Measurements from ENCODE around the gene ACACA. TPM values are rescaled to one million over a fixed set of nuclear protein-coding genes. Genes with fewer than 3 reads are reported as not detected.
"Not testable (repeated sequence)": the region's sequence is repeated elsewhere in the genome, so short reads cannot be mapped to it uniquely, and the experiment has no call there.

ACACA gene
- polyA plus RNA-seq, 3 donors = 40.2 to 47.6 (median 43.4) TPM

GRCh38 chr17:37399265-37399803, 7.3 kb downstream of the ACACA start:
- DNase-seq = no peak

- no peak for DNase-seq
Observed at GRCh38 chr17:37393352-37393751, 13.3 kb downstream of the ACACA start.

GRCh38 chr17:37392024-37392590, 14.5 kb downstream of the ACACA start:
- DNase-seq = no peak

GRCh38 chr17:37391146-37391545, 15.5 kb downstream of the ACACA start:
- no peak for DNase-seq

GRCh38 chr17:37389160-37389559, 17.5 kb downstream of the ACACA start:
- DNase-seq = no peak

- DNase-seq = no peak
Observed at GRCh38 chr17:37388266-37388665, 18.4 kb downstream of the ACACA start.

GRCh38 chr17:37386462-37386861, 20.2 kb downstream of the ACACA start:
- DNase-seq = no peak

GRCh38 chr17:37385474-37385990, 21.1 kb downstream of the ACACA start:
- no peak for DNase-seq

GRCh38 chr17:37384560-37385149, 22.0 kb downstream of the ACACA start:
- no peak for DNase-seq

- no peak for DNase-seq
Observed at GRCh38 chr17:37382056-37382455, 24.6 kb downstream of the ACACA start.

GRCh38 chr17:37375706-37376105, 30.9 kb downstream of the ACACA start, which contains the start of gene C17orf78:
Gene C17orf78 (plus strand): TSS chr17:37375985. CDS start chr17:37376093, 108 bp downstream.
- DNase-seq = no peak

GRCh38 chr17:37373530-37374159, 33.0 kb downstream of the ACACA start:
- peak; percentile 82 for DNase-seq

GRCh38 chr17:37368577-37368976, 38.1 kb downstream of the ACACA start:
- DNase-seq = no peak

GRCh38 chr17:37365589-37365988, 41.0 kb downstream of the ACACA start:
- no peak for DNase-seq

GRCh38 chr17:37361543-37361942, 45.1 kb downstream of the ACACA start:
- DNase-seq = no peak

GRCh38 chr17:37360632-37361031, 46.0 kb downstream of the ACACA start:
- DNase-seq = no peak

GRCh38 chr17:37359682-37360188, 46.9 kb downstream of the ACACA start:
- no peak for DNase-seq

- DNase-seq = peak; percentile 92
Observed at GRCh38 chr17:37358830-37359681, 47.6 kb downstream of the ACACA start.

- DNase-seq = peak; percentile 76
Observed at GRCh38 chr17:37358098-37358829, 48.4 kb downstream of the ACACA start.

- not testable (repeated sequence) for DNase-seq
Observed at GRCh38 chr17:37356796-37357569, 49.7 kb downstream of the ACACA start.
